ENCODE data around the gene RGS6. TPM values are rescaled to one million over a fixed set of nuclear protein-coding genes. Genes with fewer than 3 reads are reported as not detected.

The RGS6 gene
- total RNA-seq, 2 donors from 2014 or later = 1.4 to 4.7 TPM

DNA sequence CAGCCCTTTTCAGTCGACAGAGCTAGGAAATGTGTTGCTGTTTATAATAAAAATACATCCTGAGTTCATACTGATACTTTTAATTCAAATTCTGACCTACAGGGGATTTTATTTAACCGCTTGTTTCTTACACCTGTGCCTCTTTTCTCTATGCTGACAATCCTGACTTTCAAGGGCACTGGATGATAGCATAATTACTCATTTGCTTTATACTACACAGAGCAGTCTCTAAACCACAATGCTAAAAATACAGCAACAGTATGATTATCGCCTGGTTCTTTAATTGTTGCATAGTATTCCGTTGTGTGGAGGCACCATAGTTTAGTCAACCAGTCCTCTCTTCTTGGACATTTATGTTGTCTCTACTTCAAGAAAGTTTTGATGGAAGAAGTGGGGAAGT, 588.8 kb downstream of the RGS6 start:
- DNase-seq (ENCODE audit: low spot score) (no peak), ATAC-seq (ENCODE audit: insufficient number of reproducible peaks, low FRiP score, low read depth) (no peak)
- Histone ChIP-seq H3K4me1 (ENCODE audit: control insufficient read depth in 1 of 2, low read depth in 2 of 2) (peaks cover 0 to 27% of the 10 kb centered on the region in 2 donors), H3K36me3 (no peaks in the 10 kb centered on the region), H3K27ac (no peak overlapping the region), H3K9me3 (no peaks in the 10 kb centered on the region), H3K27me3 (replicated peaks; ENCODE audit: insufficient read depth) (no peaks in the 10 kb centered on the region), H3K4me3 (no peak overlapping the region)
- TF ChIP-seq, protein P1, sequence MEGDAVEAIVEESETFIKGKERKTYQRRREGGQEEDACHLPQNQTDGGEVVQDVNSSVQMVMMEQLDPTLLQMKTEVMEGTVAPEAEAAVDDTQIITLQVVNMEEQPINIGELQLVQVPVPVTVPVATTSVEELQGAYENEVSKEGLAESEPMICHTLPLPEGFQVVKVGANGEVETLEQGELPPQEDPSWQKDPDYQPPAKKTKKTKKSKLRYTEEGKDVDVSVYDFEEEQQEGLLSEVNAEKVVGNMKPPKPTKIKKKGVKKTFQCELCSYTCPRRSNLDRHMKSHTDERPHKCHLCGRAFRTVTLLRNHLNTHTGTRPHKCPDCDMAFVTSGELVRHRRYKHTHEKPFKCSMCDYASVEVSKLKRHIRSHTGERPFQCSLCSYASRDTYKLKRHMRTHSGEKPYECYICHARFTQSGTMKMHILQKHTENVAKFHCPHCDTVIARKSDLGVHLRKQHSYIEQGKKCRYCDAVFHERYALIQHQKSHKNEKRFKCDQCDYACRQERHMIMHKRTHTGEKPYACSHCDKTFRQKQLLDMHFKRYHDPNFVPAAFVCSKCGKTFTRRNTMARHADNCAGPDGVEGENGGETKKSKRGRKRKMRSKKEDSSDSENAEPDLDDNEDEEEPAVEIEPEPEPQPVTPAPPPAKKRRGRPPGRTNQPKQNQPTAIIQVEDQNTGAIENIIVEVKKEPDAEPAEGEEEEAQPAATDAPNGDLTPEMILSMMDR (IDR thresholded peaks at IDR 0.05) = no peak

DNA sequence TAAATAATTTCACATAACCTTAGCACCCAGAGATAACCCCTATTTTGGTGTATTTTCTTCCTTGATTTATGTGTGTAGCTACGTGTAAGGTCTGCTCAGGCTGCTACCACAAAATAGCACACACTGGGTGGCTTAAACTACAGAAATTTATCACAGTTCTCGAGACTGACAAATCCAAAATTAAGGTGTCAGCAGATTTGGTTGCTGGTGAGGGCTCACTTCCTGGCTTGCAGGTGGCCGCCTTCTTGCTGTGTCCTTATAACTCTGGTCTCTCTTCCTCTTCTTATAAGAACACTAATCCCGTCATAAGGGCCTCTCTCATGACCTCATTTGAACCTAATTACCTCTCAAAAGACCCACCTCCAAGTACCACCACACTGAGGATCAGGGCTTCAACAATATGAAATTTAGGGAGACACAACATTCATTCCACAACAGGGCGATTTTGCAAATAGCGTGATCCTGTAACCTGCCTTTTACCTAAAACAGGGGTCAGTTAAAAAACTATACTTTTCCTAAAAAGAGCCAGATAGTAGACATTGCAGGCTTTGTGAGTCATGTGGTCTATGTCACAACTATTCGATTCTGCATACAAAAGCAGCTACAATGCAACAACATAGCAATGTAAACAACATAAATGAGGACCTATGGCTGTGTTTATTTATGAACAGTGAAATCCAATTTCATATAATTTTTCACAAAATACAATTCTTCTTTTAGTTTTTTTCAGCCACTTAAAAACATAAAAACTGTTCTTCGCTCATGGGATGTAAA, 589.9 kb downstream of the RGS6 start:
- H3K4me3 ChIP-seq = no peak overlapping the region
- TF ChIP-seq, protein P1 (IDR thresholded peaks at IDR 0.05) = no peak
- no peak for ATAC-seq (ENCODE audit: insufficient number of reproducible peaks, low FRiP score, low read depth)
- H3K9me3 ChIP-seq = no peaks in the 10 kb centered on the region
- no peaks in the 10 kb centered on the region for H3K36me3 ChIP-seq
- DNase-seq (ENCODE audit: low spot score) = no peak
- H3K27ac ChIP-seq = no peak overlapping the region
- H3K27me3 ChIP-seq (replicated peaks; ENCODE audit: insufficient read depth) = no peaks in the 10 kb centered on the region
- peaks cover 0 to 25% of the 10 kb centered on the region in 2 donors for H3K4me1 ChIP-seq (ENCODE audit: control insufficient read depth in 1 of 2, low read depth in 2 of 2)

DNA sequence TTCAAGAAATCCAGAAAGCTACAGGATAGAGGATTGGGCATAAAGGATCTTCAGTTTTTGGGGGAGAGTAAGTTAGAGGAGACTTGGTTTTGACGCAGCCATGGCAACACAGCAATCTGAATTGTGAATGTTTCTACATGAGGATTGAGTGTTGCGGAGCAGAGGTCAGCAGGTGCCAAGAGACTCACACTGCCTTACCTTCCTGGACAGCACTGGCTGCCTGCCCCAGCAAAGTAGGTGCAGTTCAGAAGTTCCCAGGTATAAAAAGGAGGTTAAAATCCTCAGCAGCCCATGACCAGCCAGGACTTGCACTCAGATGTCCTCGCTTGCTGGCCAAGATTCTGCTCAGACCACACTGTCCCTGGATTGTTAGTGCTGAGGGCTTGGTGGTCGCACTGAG, 590.6 kb downstream of the RGS6 start:
- no peak for DNase-seq (ENCODE audit: low spot score)
- H3K9me3 ChIP-seq = no peaks in the 10 kb centered on the region
- TF ChIP-seq, protein P1 (IDR thresholded peaks at IDR 0.05) = no peak
- no peak for ATAC-seq (ENCODE audit: insufficient number of reproducible peaks, low FRiP score, low read depth)
- H3K4me3 ChIP-seq = no peak overlapping the region
- H3K27ac ChIP-seq = no peak overlapping the region
- no peaks in the 10 kb centered on the region for H3K27me3 ChIP-seq (replicated peaks; ENCODE audit: insufficient read depth)
- peaks cover 0 to 18% of the 10 kb centered on the region in 2 donors for H3K4me1 ChIP-seq (ENCODE audit: control insufficient read depth in 1 of 2, low read depth in 2 of 2)
- no peaks in the 10 kb centered on the region for H3K36me3 ChIP-seq

DNA sequence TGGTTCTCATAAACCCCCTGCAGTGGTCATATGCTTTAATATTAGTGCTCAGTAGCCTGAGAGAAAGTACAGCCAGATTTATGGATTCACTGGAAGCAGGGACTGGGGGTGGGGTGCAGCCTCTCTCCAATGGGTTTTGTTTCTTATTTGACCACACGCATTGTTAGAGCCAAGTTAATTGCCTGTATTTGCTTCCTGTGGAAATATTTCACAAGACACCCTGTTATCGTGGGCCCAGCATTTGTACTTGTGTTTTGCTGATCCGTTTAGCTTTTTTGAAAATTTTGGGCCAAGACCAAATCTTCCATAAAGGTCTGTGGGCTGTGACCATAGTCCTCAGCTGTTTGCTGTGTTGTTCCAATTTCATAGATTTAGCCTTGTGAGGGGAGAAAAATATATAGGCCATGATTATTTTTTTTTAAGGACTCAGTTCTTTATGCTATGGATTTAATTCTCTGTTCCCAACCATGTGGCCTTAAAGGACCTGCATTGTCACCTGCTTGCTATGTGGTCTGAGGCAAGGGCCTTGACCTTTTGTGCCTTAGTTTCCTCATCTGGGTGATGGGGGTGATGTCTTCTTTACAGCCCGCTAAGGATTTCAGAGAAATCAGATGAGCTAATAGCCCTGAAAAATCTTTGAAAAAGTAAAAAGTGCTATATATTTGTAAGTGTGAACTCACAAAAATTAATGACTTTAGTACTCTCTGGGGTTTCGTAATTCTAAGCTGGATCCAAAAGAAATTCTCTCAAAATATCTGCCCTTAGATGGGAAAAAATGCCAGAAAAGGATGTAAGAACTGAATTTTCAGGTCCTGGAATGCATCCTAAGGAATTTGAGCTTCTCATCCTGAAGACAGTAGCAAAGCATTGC, 591.4 kb downstream of the RGS6 start:
- H3K4me3 ChIP-seq = no peak overlapping the region
- ATAC-seq (ENCODE audit: insufficient number of reproducible peaks, low FRiP score, low read depth) (no peak), DNase-seq (ENCODE audit: low spot score) (no peak)
- no peaks in the 10 kb centered on the region for H3K27me3 ChIP-seq (replicated peaks; ENCODE audit: insufficient read depth)
- H3K4me1 ChIP-seq (ENCODE audit: control insufficient read depth in 1 of 2, low read depth in 2 of 2) = peaks cover 0 to 17% of the 10 kb centered on the region in 2 donors
- no peaks in the 10 kb centered on the region for H3K36me3 ChIP-seq
- TF ChIP-seq, protein P1 (IDR thresholded peaks at IDR 0.05) = no peak
- H3K27ac ChIP-seq = no peak overlapping the region
- no peaks in the 10 kb centered on the region for H3K9me3 ChIP-seq

GRCh38 chr14:72524295-72524629, 592.0 kb downstream of the RGS6 start:
- DNase-seq (ENCODE audit: low spot score) (no peak), ATAC-seq (ENCODE audit: insufficient number of reproducible peaks, low FRiP score, low read depth) (no peak)
- Histone ChIP-seq H3K4me1 (ENCODE audit: control insufficient read depth in 1 of 2, low read depth in 2 of 2) (peaks cover 0 to 17% of the 10 kb centered on the region in 2 donors), H3K36me3 (no peaks in the 10 kb centered on the region), H3K9me3 (no peaks in the 10 kb centered on the region), H3K27ac (no peak overlapping the region), H3K4me3 (no peak overlapping the region), H3K27me3 (replicated peaks; ENCODE audit: insufficient read depth) (no peaks in the 10 kb centered on the region)
- TF ChIP-seq, protein P1 (IDR thresholded peaks at IDR 0.05) = no peak
